Karpas-422 (cell line): ENCODE measurements around the gene CNKSR2. TPM values are rescaled to one million over a fixed set of nuclear protein-coding genes. Genes with fewer than 3 reads are reported as not detected.

Experiments used
- DNase-seq: peaks from one replicate; pipeline ENCODE4 v3.0.0-alpha.2; 2015
- H2AFZ ChIP-seq: fragments of 200-600 bp; sonication (generic); 2 replicates; pipeline ENCODE4 v1.6.1; 2014; ENCODE audit warnings: antibody characterized with exemption, low read length, mixed read lengths
- H3K27ac ChIP-seq: fragments of 200-600 bp; sonication (generic); 2 replicates; pipeline ENCODE4 v1.5.1; 2014; ENCODE audit warnings: mild to moderate bottlenecking, low read length, moderate library complexity
- H3K27me3 ChIP-seq: fragments of 200-600 bp; sonication (generic); 2 replicates; pipeline ENCODE4 v1.6.1; 2014; ENCODE audit warnings: low read length, mixed read lengths
- H3K36me3 ChIP-seq: fragments of 200-600 bp; sonication (generic); 2 replicates; pipeline ENCODE4 v1.6.1; 2014; ENCODE audit warnings: low read length, mixed read lengths; ENCODE audit not compliant: insufficient read depth
- H3K4me1 ChIP-seq: fragments of 200-600 bp; sonication (generic); 2 replicates; pipeline ENCODE4 v1.6.1; 2014; ENCODE audit warnings: mild to moderate bottlenecking, low read length, mixed read lengths
- H3K4me2 ChIP-seq: fragments of 200-600 bp; sonication (generic); 2 replicates; pipeline ENCODE4 v1.6.1; 2014; ENCODE audit warnings: low read length, low read depth, mild to moderate bottlenecking; ENCODE audit not compliant: poor library complexity, severe bottlenecking
- H3K4me3 ChIP-seq: fragments of 200-600 bp; sonication (generic); 2 replicates; pipeline ENCODE4 v1.5.1; 2014; ENCODE audit warnings: mild to moderate bottlenecking, antibody characterized with exemption, low read length, mixed read lengths
- H3K79me2 ChIP-seq: fragments of 200-600 bp; sonication (generic); 2 replicates; pipeline ENCODE4 v1.6.1; 2014; ENCODE audit warnings: mild to moderate bottlenecking, low read length, mixed read lengths
- H3K9ac ChIP-seq: fragments of 200-600 bp; sonication (generic); 2 replicates; pipeline ENCODE4 v1.6.0; 2014; ENCODE audit warnings: low read length
- H3K9me2 ChIP-seq: fragments of 200-600 bp; sonication (generic), shearing (Covaris generic); replicated peaks from 2 replicates; pipeline ENCODE4 v1.6.0; 2014; ENCODE audit warnings: mild to moderate bottlenecking, low read length, moderate library complexity; ENCODE audit not compliant: insufficient read depth
- H3K9me3 ChIP-seq: fragments of 300-700, 200-600 bp; sonication (generic); 2 replicates; pipeline ENCODE4 v1.6.1; 2014; ENCODE audit warnings: low read length, mixed read lengths
- H4K20me1 ChIP-seq: fragments of 200-600 bp; sonication (generic); 2 replicates; pipeline ENCODE4 v1.6.1; 2014; ENCODE audit warnings: mild to moderate bottlenecking, antibody characterized with exemption, low read length, low read depth; ENCODE audit not compliant: insufficient read depth
- total RNA-seq: library from RNA; depleted of rRNA; stranded (reverse); fragments of >200 nt; shearing (Covaris generic); gene quantifications from 2 replicates; pipeline ENCODE4 v1.2.3, GENCODE V29; 2014; ENCODE audit warnings: low replicate concordance

The CNKSR2 gene
- total RNA-seq, 1 experiment from 2014 or later: not detected

DNA sequence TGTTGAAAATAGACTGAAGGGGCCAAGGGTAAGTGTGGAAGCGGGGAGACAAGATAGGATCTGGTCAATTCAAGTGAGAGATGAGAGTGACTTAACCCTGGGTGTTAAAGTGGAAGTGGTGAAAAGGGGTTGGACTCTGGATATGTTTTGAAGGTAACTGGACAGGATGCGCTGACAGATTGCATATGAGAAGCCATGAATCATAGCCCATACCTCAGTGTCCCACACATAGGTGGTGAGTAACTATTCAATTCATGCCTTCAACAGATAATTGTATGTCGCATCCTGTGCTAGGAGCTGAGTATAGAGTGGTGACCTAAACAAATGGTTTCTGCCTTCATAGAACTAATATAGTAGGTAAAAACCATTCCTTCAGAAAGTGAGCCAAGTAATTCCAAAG, 207.3 kb downstream of the CNKSR2 start:
- Histone ChIP-seq H2AFZ (no peak overlapping the region), H3K36me3 (no peaks in the 10 kb centered on the region), H3K79me2 (no peaks in the 10 kb centered on the region), H4K20me1 (no peaks in the 10 kb centered on the region), H3K4me1 (no peaks in the 10 kb centered on the region), H3K27me3 (no peaks in the 10 kb centered on the region), H3K9ac (no peak overlapping the region), H3K4me3 (no peak overlapping the region), H3K27ac (no peak overlapping the region), H3K4me2 (no peak overlapping the region), H3K9me2 (no peaks in the 10 kb centered on the region), H3K9me3 (no peaks in the 10 kb centered on the region)
- no peak for DNase-seq

DNA sequence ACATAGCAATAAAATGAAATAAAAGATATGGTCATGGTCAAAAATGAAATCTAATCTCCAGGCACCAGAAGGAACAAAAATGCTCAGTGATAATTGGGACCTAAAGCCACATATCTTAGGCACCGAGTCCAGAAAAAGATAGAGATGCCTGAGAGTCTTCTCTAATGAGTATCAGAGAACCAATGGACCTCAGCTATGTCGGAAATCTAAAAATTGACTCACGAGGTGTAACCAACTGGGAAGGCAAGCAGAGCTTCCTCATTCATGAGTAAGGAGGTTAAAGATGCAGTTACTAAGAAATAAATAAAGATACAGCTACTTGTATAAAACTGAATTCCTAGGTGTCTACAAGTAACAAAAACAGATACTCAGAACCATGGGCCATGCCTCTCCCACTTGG, 211.8 kb downstream of the CNKSR2 start:
- peaks cover 8% of the 10 kb centered on the region; the same call in 1 of the 2 replicates for H3K9me3 ChIP-seq
- no peak overlapping the region for H3K4me3 ChIP-seq
- H3K36me3 ChIP-seq: no peaks in the 10 kb centered on the region

DNA sequence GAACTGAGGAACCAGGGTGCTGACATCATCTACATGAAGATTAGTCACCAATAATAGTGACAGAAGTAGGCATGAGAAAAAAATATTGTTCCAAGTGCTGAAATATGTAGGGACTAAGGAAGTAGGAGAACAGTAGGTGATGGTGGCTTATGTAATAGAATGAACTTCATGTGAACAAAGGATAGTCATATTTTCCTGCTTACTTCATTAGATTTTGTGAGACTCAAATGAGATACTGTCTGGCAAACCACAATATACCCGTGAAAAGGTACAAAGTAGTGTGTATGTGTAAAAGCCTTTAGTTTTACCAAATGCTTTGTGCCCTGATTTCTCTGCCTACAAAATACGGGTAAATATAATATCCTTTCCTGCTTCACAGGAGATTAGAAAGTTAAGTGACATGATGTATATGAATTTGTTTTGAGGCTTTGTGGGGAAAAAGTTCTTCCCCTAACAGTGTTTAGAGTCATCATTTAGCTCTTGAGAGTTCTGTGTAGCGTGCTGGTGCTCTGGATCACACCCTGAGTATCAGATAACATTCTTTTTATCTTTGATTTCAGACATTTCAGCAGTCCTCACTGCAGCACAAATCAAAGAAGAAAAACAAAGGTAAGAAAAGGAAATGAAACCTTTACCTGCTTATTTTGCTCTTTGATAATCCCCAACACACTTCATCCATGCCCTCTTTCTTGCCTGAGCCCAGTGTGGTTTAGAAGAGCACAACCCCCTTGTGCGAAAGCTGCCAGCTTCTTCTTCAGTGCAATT, 216.0 kb downstream of the CNKSR2 start:
- Histone ChIP-seq H3K4me3 (no peak overlapping the region), H3K9ac (no peak overlapping the region), H3K27ac (no peak overlapping the region), H2AFZ (no peak overlapping the region), H3K27me3 (no peaks in the 10 kb centered on the region), H3K79me2 (no peaks in the 10 kb centered on the region), H3K4me1 (no peaks in the 10 kb centered on the region), H3K36me3 (no peaks in the 10 kb centered on the region), H3K9me3 (peaks cover 8% of the 10 kb centered on the region; the same call in 1 of the 2 replicates), H3K4me2 (no peak overlapping the region), H3K9me2 (no peaks in the 10 kb centered on the region), H4K20me1 (no peaks in the 10 kb centered on the region)
- DNase-seq: no peak

More for the DNA sequence above, 211.8 kb downstream of the CNKSR2 start:
- Histone ChIP-seq H3K27ac (no peak overlapping the region), H3K79me2 (no peaks in the 10 kb centered on the region), H3K9ac (no peak overlapping the region), H3K27me3 (no peaks in the 10 kb centered on the region), H4K20me1 (no peaks in the 10 kb centered on the region), H3K4me1 (no peaks in the 10 kb centered on the region), H3K4me2 (no peak overlapping the region), H3K9me2 (no peaks in the 10 kb centered on the region), H2AFZ (no peak overlapping the region)
- DNase-seq: no peak

DNA sequence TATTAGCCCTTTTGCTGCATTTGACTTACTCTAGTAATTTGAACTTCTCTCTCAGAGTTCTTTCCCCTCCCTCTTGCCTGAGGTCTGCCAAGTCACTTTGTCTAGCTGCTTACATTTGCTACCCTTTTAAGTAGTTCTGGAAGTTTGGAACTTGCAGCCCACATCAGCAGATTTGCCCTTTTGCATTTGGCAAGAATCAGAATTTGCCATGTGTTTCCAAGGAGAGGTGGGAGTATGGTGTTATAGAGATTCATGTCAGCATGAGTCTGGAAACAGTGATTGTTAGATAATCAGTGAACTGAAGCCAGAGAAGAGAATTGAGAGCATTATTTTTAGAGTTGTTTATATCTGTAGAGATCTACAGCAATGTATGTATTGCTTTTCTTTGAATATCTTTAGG, 231.8 kb downstream of the CNKSR2 start:
- Histone ChIP-seq H3K9me2 (no peaks in the 10 kb centered on the region), H3K4me3 (no peak overlapping the region), H3K36me3 (no peaks in the 10 kb centered on the region), H3K4me2 (no peak overlapping the region), H3K4me1 (no peaks in the 10 kb centered on the region), H3K9ac (no peak overlapping the region), H3K79me2 (no peaks in the 10 kb centered on the region), H4K20me1 (no peaks in the 10 kb centered on the region), H2AFZ (no peak overlapping the region), H3K9me3 (no peaks in the 10 kb centered on the region), H3K27ac (no peak overlapping the region), H3K27me3 (no peaks in the 10 kb centered on the region)
- no peak for DNase-seq

GRCh38 chrX:21610168-21610567, 235.9 kb downstream of the CNKSR2 start:
- Histone ChIP-seq H3K27me3 (no peaks in the 10 kb centered on the region), H3K4me1 (no peaks in the 10 kb centered on the region), H3K27ac (no peak overlapping the region), H2AFZ (no peak overlapping the region), H4K20me1 (no peaks in the 10 kb centered on the region), H3K4me2 (no peak overlapping the region), H3K9me3 (no peaks in the 10 kb centered on the region), H3K9me2 (no peaks in the 10 kb centered on the region), H3K4me3 (no peak overlapping the region), H3K36me3 (no peaks in the 10 kb centered on the region), H3K9ac (no peak overlapping the region), H3K79me2 (no peaks in the 10 kb centered on the region)
- DNase-seq: no peak

- Histone ChIP-seq H3K36me3 (no peaks in the 10 kb centered on the region), H3K4me3 (no peak overlapping the region), H3K9ac (no peak overlapping the region), H3K27me3 (no peaks in the 10 kb centered on the region), H3K27ac (no peak overlapping the region), H3K4me1 (no peaks in the 10 kb centered on the region), H3K9me2 (no peaks in the 10 kb centered on the region), H4K20me1 (no peaks in the 10 kb centered on the region), H3K9me3 (no peaks in the 10 kb centered on the region), H3K79me2 (no peaks in the 10 kb centered on the region), H3K4me2 (no peak overlapping the region), H2AFZ (no peak overlapping the region)
- DNase-seq: no peak
These were observed 237.9 kb downstream of the CNKSR2 start for GRCh38 chrX:21612154-21612553.

DNA sequence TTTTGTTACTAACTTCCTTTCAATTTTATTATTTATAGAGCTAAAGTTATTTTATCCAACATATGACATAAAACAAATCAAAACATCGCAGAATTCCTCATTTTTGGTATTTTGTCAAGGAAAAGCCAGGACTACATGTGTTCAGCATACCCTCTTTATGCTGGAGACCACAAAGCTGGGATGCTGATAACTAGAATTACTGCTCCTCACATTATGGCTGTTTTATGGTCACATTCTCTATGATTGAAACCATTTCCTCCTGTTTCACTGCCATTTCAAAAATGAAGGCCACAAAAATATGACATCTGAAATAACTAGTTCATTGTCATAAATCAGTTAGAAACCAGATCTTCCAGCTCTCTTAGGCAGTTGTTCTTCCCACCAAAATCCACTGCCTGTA, 242.2 kb downstream of the CNKSR2 start:
- no peaks in the 10 kb centered on the region for H3K27me3 ChIP-seq
- no peak overlapping the region for H3K9ac ChIP-seq
- no peaks in the 10 kb centered on the region for H4K20me1 ChIP-seq
- H3K27ac ChIP-seq: no peak overlapping the region
- no peaks in the 10 kb centered on the region for H3K36me3 ChIP-seq
- H3K4me2 ChIP-seq: no peak overlapping the region
- no peak overlapping the region for H2AFZ ChIP-seq
- H3K4me3 ChIP-seq: no peak overlapping the region
- H3K79me2 ChIP-seq: no peaks in the 10 kb centered on the region
- H3K9me3 ChIP-seq: no peaks in the 10 kb centered on the region
- H3K4me1 ChIP-seq: no peaks in the 10 kb centered on the region
- DNase-seq: no peak
- no peaks in the 10 kb centered on the region for H3K9me2 ChIP-seq

DNA sequence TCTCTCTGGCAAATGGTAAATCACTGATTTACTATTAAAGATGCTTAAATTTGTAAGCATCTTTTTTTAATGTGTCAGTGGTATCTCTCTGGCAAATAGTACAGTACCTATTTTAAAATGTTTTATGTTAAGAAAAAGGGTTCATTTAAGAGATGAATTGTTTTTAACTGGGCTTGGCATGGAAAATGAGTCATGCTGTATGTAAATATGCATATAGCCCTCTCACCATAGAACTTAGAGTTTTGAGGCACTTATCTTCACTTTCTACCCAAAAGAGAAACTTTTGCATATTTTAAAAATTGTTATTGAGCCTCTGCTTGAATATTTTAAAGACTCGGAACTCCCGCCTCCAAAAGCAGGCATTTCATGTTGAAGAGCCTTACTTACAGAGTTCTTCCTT, 246.0 kb downstream of the CNKSR2 start:
- no peaks in the 10 kb centered on the region for H3K4me1 ChIP-seq
- no peak overlapping the region for H3K4me2 ChIP-seq
- H3K9me3 ChIP-seq: no peaks in the 10 kb centered on the region
- no peak for DNase-seq
- H3K36me3 ChIP-seq: no peaks in the 10 kb centered on the region
- no peak overlapping the region for H3K9ac ChIP-seq
- no peak overlapping the region for H3K4me3 ChIP-seq
- no peak overlapping the region for H3K27ac ChIP-seq
- no peaks in the 10 kb centered on the region for H4K20me1 ChIP-seq
- no peaks in the 10 kb centered on the region for H3K27me3 ChIP-seq
- no peak overlapping the region for H2AFZ ChIP-seq
- H3K79me2 ChIP-seq: no peaks in the 10 kb centered on the region
- no peaks in the 10 kb centered on the region for H3K9me2 ChIP-seq
